NCI-H2107 (cell line): Measurements from ENCODE around the gene WNK4.

ENCODE experiments used
- DNase-seq: peaks from one replicate; lab custom pipeline; 2025; lab: John Stamatoyannopoulos, UW

The WNK4 gene

GRCh38 chr17:42797067-42798007 is 16.9 kb downstream of the WNK4 start:
- DNase-seq, result no peak

GRCh38 chr17:42798011-42798382 is 17.6 kb downstream of the WNK4 start:
- DNase-seq, result no peak

DNA sequence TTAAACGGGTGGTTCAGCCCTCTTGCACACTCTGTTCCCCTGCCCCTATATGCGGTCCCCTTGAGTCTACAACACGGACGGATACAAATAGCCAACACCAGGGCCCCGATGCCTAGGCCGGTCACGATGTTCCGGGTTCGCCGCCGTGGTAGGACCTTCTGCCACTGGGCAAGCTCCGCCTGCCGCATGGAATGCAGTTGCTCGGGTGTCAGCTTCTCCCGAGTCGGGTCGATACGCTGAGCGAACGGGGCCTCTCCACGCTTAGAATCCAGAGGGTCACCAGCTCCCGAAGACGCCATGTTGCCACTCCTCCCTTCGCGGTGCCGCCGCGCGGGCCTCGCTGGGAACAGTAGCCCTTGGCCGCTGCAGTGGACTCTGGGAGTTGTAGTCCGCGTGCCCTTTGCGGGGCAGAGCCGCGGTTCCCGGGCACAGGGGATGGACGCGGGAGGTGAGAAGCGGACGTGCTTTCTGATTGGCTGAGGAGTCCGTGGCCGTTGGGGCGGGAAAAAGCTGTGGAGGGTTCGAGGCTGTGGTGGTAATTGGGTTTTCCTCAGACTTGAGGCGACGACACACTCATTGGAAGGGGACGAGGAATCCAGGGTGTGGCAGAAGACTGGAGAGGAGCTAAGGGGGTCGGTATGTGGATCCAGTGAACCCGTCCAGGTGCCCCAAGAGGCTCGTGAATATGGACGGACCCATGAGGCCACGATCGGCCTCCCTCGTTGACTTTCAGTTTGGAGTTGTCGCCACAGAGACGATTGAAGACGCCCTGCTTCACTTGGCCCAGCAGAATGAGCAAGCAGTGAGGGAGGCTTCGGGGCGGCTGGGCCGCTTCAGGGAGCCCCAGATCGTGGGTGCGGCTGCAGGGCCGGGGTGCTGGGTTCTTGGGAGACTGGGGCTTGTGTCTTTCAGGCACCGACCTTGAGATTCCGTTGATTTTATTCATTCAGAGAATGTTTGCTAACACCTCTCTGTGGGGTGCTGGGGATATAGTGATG is 18.3 kb downstream of the WNK4 start, which contains the start of the genes CNTD1 and COA3:
CNTD1 (plus strand) TSS at position 479 of the 998 bp plus-strand sequence; CDS start at position 686, 207 bp downstream.
COA3 (minus strand) TSS at position 322 of the 998 bp plus-strand sequence; CDS start at position 299, 23 bp downstream.
- peak; percentile 46 for DNase-seq

GRCh38 chr17:42803074-42803883 is 22.9 kb downstream of the WNK4 start:
- DNase-seq, result no peak

GRCh38 chr17:42804918-42805367 is 24.5 kb downstream of the WNK4 start:
- DNase-seq, result no peak

GRCh38 chr17:42806249-42806648 is 25.8 kb downstream of the WNK4 start:
- DNase-seq, result no peak

DNA sequence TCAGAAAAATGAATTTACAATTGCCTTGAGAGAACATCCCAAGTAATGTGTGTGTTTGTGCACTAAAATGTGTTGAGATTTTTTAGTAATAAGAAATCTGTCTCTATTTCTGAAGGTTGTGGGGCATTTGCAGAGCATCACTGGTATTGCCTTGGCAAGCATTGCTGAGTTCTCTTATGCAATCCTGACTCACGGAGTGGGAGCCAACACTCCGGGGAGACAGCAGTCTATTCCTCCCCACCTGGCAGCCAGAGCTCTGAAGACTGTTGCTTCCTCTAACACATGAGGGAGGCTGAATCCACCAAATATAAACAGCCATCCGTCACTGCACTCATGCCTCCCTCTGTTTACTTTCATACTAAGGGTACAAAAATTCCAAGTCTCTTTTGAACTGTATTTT is 28.8 kb downstream of the WNK4 start:
- no peak for DNase-seq

- peak; percentile 46 for DNase-seq
Measured at GRCh38 chr17:42814633-42815399, 34.4 kb downstream of the WNK4 start.

GRCh38 chr17:42817866-42818265 is 37.5 kb downstream of the WNK4 start:
- DNase-seq, result no peak

GRCh38 chr17:42818379-42818778 is 38.0 kb downstream of the WNK4 start:
- DNase-seq, result no peak

GRCh38 chr17:42819939-42820535 is 39.6 kb downstream of the WNK4 start:
- peak; percentile 24 for DNase-seq

- DNase-seq, result no peak
Measured at GRCh38 chr17:42821176-42821575, 40.8 kb downstream of the WNK4 start.

DNA sequence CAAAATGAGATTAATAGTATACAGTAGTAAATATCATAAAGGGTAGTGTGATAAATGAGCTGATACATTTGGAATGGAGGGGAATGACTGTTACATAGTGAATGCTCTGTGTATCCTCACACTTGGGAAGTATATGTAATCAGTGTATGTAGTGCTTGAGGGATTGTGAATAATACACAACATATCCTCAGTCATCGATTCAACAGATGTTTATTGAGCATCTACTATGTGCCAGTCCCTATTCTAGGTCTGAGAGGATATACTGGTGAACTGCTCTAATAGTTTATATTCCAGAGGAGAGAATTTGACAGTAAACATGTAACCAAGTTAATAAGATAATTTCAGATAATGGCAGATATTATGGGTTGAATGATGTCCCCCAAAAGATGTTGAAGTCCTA is 47.1 kb downstream of the WNK4 start:
- no peak for DNase-seq

- no peak for DNase-seq
Measured at GRCh38 chr17:42830971-42831370, 50.6 kb downstream of the WNK4 start.

- DNase-seq, result no peak
Measured at GRCh38 chr17:42832213-42832933, 52.0 kb downstream of the WNK4 start.

DNA sequence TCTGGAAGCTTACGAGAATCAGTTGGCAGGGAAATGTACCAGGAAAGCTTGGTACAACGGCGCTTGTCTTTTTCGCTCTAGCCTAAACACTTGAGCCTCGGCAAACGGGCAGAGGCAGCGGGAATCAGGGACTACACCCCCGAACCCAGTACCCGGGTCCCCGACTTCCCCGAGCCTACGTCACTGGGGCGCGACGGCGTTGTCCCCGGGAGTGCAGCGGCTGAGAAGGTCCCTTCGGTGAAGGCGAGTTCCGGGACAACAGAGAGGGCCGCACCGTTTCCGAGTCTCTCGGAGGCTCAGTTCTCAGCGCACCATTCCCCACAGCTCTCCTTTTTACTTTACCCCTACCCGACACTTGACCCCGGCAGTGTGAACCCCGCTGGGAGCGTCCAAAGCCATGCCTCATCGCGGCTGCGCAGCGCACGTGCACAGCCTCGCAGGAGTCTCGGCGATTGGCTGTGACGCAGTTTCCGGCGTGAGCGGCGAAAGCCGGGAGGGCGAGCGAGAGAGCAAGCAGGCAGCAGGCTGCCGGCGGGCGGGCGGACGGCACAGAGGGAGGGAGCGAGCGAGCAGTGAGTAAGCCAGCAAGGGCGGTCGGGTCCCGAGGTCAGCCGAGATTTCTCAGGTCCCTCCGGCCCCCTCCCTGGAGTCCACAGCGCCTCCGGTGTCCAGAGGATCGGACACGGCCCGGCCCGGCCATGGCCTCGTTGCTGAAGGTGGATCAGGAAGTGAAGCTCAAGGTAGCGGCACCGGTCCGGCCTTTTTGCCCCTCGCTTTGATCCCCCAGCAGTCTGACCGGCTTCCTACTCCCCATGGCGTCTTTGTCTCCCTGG is 52.7 kb downstream of the WNK4 start, which contains the start of gene PSME3:
PSME3 (plus strand) TSS at position 464 of the 833 bp plus-strand sequence; CDS start at position 699, 235 bp downstream.
- DNase-seq, result peak; percentile 76

DNA sequence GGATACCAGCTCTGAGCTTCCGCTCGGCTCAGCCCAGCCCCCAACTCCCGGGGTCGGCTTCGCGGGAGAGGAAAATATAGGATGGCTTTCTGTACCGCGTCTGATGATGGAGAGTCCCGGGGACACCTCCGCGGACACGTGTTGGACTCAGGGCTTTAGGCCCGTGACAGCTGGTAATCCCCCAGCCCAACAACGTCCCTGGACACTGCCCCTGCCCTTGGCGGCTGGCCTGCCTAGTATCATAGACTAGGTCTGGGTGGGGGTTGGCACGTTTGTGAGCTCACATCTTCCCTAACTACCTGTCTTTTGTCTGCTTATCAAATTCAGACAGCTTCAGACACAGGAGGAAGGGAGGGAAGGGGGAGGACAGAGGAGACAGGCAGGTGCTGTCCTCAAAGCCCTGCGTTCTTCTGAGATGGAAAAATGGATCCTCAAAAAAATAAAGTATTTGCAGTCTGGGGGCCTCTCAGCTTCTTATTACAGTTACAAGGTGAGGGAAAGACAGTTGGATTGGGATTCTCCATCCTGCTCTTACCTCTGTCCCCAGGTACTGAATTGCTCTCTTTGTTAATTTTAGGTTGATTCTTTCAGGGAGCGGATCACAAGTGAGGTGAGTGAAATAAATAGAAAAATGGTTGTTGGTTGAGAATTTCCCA is 53.5 kb downstream of the WNK4 start:
- DNase-seq, result no peak

DNA sequence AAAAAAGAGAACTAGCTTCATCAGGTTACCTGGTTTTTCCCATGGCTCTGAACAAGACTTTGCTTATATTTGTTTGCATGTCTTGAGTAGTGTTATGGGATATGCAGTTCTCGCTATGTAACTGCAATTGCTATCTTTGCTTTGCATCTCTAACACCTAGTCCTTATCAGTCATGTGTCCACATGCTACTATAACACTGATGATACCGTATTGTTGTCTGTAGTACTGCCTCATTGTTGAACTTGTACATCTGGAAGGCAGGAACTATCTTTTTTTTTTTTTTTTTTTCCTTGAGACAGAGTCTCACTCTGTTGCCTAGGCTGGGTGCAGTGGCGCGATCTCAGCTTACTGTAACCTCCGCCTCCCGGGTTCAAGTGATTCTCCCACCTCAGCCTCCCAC is 55.3 kb downstream of the WNK4 start:
- DNase-seq, result no peak
